Breast epithelium (tissue), 4 donors: ENCODE results near the gene AMMECR1. TPM values are rescaled to one million over a fixed set of nuclear protein-coding genes. Genes with fewer than 3 reads are reported as not detected.

Experiments
- DNase-seq, 2 donors: peaks; one replicate each; pipeline ENCODE4 v3.0.0-alpha.2; 2019; ENCODE audit warnings: low spot score in 2 of 2
- H3K27ac ChIP-seq, 2 donors: fragments of 200-600 bp; sonication (generic) in 1 of 2; one replicate each; pipeline ENCODE4 v1.5.1; 2016 to 2019; ENCODE audit warnings: mild to moderate bottlenecking in 1 of 2
- H3K27me3 ChIP-seq, 2 donors: fragments of 200-600 bp; sonication (generic) in 1 of 2; one replicate each; pipeline versions ENCODE4 v1.5.1 to v1.6.0; 2017 to 2019; ENCODE audit warnings: control low read depth in 1 of 2, mild to moderate bottlenecking in 1 of 2
- H3K36me3 ChIP-seq: fragments of 200-600 bp; one replicate; pipeline ENCODE4 v1.5.1; 2019
- H3K4me1 ChIP-seq, 2 donors: fragments of 200-600 bp; sonication (generic); one replicate each; pipeline ENCODE4 v1.5.1; 2016 to 2019; ENCODE audit warnings: control low read depth in 1 of 2
- H3K4me3 ChIP-seq, 3 donors: fragments of 200-600 bp; sonication (generic); 1 replicate in 2 of 3; 2 replicates in 1 of 3; pipeline ENCODE4 v1.5.1; 2016 to 2019; ENCODE audit warnings: mild to moderate bottlenecking in 3 of 3, moderate library complexity in 2 of 3
- H3K9me3 ChIP-seq, 2 donors: fragments of 200-600 bp; sonication (generic) in 1 of 2; one replicate each; pipeline ENCODE4 v1.5.1; 2016 to 2019; ENCODE audit warnings: control low read depth in 1 of 2
- CTCF ChIP-seq, 3 donors: fragments of 450-650 bp; IDR thresholded peaks; one replicate each; pipeline ENCODE4 v1.5.1; 2016 to 2017; ENCODE audit warnings: antibody characterized with exemption in 3 of 3, mild to moderate bottlenecking in 3 of 3, moderate library complexity in 3 of 3
- POLR2A ChIP-seq: fragments of 450-650 bp; IDR thresholded peaks from one replicate; pipeline ENCODE4 v1.6.1; 2016; ENCODE audit warnings: antibody characterized with exemption, mild to moderate bottlenecking, moderate library complexity
- POLR2AphosphoS5 ChIP-seq, 3 donors: sonication (generic); formaldehyde crosslinking; IDR thresholded peaks; one replicate each; pipeline ENCODE4 v1.6.1; 2017; ENCODE audit warnings: antibody characterized with exemption in 3 of 3
- intact Hi-C: fragments of 100-400 bp; cut with DNase I; formaldehyde crosslinking; loops from one replicate; pipeline ENCODE4 v1.15.1; 2023; ENCODE audit warnings: low total_unique reads
- total RNA-seq, 3 donors: library from RNA; depleted of rRNA; stranded (reverse); fragments of >200 nt; gene quantifications; one replicate each; pipeline ENCODE4 v1.1.0, GENCODE V29; 2016

The AMMECR1 gene
- total RNA-seq, 3 donors from 2014 or later: 4.3 to 8.2 (median 6.6) TPM

DNA sequence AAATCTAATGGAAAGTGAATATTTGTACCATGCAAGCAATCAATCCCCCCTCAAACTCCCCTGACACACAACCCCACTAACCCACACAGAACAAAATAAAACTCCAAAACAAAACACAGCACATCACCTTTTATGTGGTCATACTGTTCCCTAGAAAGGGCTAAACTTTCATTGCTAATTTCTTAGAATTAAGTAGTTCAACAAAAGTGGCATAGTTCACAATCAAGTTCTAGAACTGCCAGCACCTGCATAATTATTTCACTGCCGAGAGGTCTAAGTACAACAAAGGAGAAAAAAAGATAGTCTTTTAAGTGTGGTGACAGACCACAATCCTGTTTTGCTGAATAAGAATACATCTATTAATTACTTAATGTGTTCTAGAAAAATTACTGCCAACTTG lies 58.8 kb downstream of the AMMECR1 start:
- H3K27ac ChIP-seq: no peak overlapping the region
- H3K9me3 ChIP-seq: no peaks in the 10 kb centered on the region
- TF ChIP-seq POLR2AphosphoS5 (IDR thresholded peaks at IDR 0.05): no peak
- no peak for TF ChIP-seq POLR2A
- TF ChIP-seq CTCF (IDR thresholded peaks at IDR 0.05): no peak
- no peak overlapping the region for H3K4me3 ChIP-seq
- peaks cover 0 to 16% of the 10 kb centered on the region in 2 donors for H3K27me3 ChIP-seq
- DNase-seq: no peak
- no peaks in the 10 kb centered on the region for H3K4me1 ChIP-seq
- intact Hi-C loops: no loop called here
- H3K36me3 ChIP-seq: no peaks in the 10 kb centered on the region

DNA sequence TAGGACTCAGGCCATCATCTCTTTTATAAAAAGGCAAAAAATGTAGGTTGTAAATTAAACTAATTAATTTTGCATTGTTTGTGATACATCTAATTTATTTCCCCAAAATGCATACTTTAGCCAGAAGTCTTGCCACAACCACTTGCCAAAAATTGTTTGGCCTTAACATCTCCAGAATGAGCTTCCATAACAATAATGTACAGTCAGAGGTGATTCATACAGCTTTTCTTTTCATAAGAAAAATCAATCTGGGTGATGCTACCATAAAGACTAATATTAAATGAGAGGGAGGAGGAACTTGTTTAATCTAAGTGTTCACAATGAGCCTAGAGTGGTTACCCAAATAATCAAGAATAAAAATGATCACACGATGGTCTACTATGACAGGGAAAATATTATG lies 59.3 kb downstream of the AMMECR1 start:
- peaks cover 0 to 16% of the 10 kb centered on the region in 2 donors for H3K27me3 ChIP-seq
- H3K36me3 ChIP-seq: no peaks in the 10 kb centered on the region
- TF ChIP-seq POLR2A: no peak
- no peak for TF ChIP-seq POLR2AphosphoS5 (IDR thresholded peaks at IDR 0.05)
- TF ChIP-seq CTCF (IDR thresholded peaks at IDR 0.05): no peak
- no peak for DNase-seq
- H3K9me3 ChIP-seq: no peaks in the 10 kb centered on the region
- no peak overlapping the region for H3K27ac ChIP-seq
- intact Hi-C loops: no loop called here
- no peaks in the 10 kb centered on the region for H3K4me1 ChIP-seq
- H3K4me3 ChIP-seq: no peak overlapping the region

GRCh38 chrX:110257889-110258288 lies 60.0 kb downstream of the AMMECR1 start:
- Histone ChIP-seq H3K4me3 (no peak overlapping the region), H3K36me3 (no peaks in the 10 kb centered on the region), H3K27ac (no peak overlapping the region), H3K4me1 (no peaks in the 10 kb centered on the region), H3K27me3 (peaks cover 0 to 20% of the 10 kb centered on the region in 2 donors), H3K9me3 (no peaks in the 10 kb centered on the region)
- TF ChIP-seq POLR2A: no peak
- no peak for TF ChIP-seq POLR2AphosphoS5 (IDR thresholded peaks at IDR 0.05)
- TF ChIP-seq CTCF (IDR thresholded peaks at IDR 0.05): no peak
- DNase-seq: no peak
- intact Hi-C loops: no loop called here

GRCh38 chrX:110252711-110253110 lies 65.2 kb downstream of the AMMECR1 start:
- no peak for DNase-seq
- Histone ChIP-seq H3K4me1 (no peaks in the 10 kb centered on the region), H3K27me3 (peaks cover 0 to 25% of the 10 kb centered on the region in 2 donors), H3K27ac (no peak overlapping the region), H3K9me3 (no peaks in the 10 kb centered on the region), H3K36me3 (no peaks in the 10 kb centered on the region), H3K4me3 (no peak overlapping the region)
- intact Hi-C loops: no loop called here
- no peak for TF ChIP-seq POLR2A
- TF ChIP-seq POLR2AphosphoS5 (IDR thresholded peaks at IDR 0.05): no peak
- no peak for TF ChIP-seq CTCF (IDR thresholded peaks at IDR 0.05)

DNA sequence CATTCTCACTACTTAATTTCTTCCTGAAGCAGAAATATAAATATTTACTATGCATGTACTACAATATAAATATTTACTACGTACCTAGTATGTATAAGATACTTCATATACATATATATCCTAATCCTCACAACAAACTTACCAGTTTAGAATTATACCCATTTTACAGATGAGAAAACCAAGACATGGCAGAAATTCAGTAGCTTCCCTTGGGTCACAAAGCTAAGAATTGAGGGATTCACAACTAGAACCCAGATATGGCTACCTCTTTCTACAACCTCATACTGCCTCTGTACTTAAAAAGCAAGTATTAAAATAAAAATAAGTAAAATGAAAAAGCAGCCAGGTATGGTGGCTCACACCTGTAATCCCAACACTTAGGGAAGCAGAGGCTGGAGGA lies 65.9 kb downstream of the AMMECR1 start:
- no peaks in the 10 kb centered on the region for H3K36me3 ChIP-seq
- DNase-seq: no peak
- H3K27ac ChIP-seq: no peak overlapping the region
- no peaks in the 10 kb centered on the region for H3K4me1 ChIP-seq
- H3K4me3 ChIP-seq: no peak overlapping the region
- no peak for TF ChIP-seq POLR2AphosphoS5 (IDR thresholded peaks at IDR 0.05)
- TF ChIP-seq POLR2A: no peak
- TF ChIP-seq CTCF (IDR thresholded peaks at IDR 0.05): no peak
- intact Hi-C loops: no loop called here
- peaks cover 0 to 22% of the 10 kb centered on the region in 2 donors for H3K27me3 ChIP-seq
- H3K9me3 ChIP-seq: no peaks in the 10 kb centered on the region
